Panc1 (cell line): ENCODE measurements around the gene FAP. TPM values are rescaled to one million over a fixed set of nuclear protein-coding genes. Genes with fewer than 3 reads are reported as not detected.

Experiments
- ATAC-seq: fragments of 200-7000 bp; cut with Tn5 transposase; 2 replicates; pipeline ENCODE4 v1.9.1; 2020; ENCODE audit warnings: mild to moderate bottlenecking, moderate library complexity
- BruUV-seq: library from RNA; stranded (reverse); fragments of 400-500 nt; replicated peaks from 2 replicates; lab custom pipeline; 2021; lab: Mats Ljungman, UMichigan
- CTCF ChIA-PET: fragments of 300-600 bp; sonication (Branson Sonifier 250); formaldehyde crosslinking; loops from one replicate; lab custom pipeline; 2022; ENCODE audit warnings: antibody characterized with exemption; lab: Charles Lee
- POLR2A ChIA-PET: fragments of 300-600 bp; sonication (Branson Sonifier 250); formaldehyde crosslinking; loops from one replicate; lab custom pipeline; 2022; ENCODE audit warnings: antibody characterized with exemption; lab: Charles Lee
- DNase-seq: peaks from one replicate; pipeline ENCODE4 v3.0.0-alpha.2; 2010; ENCODE audit warnings: low read depth, low spot score
- H3K27ac ChIP-seq: 2 replicates; pipeline ENCODE4 v1.5.1; 2011; ENCODE audit warnings: mild to moderate bottlenecking, low read length, inconsistent platforms
- H3K27me3 ChIP-seq: fragments of 200-500 bp; sonication (Bioruptor generic); 2 replicates; pipeline ENCODE4 v1.6.0; 2014; ENCODE audit warnings: low read length, inconsistent platforms; ENCODE audit not compliant: control insufficient read depth, insufficient read depth
- H3K36me3 ChIP-seq: fragments of 200-500 bp; sonication (Bioruptor generic); 2 replicates; pipeline ENCODE4 v1.5.1; 2014; ENCODE audit warnings: inconsistent platforms, mild to moderate bottlenecking, low read length, moderate library complexity; ENCODE audit not compliant: control insufficient read depth, insufficient read depth
- H3K4me1 ChIP-seq: 2 replicates; pipeline ENCODE4 v1.5.1; 2011; ENCODE audit warnings: inconsistent platforms, mild to moderate bottlenecking, low read length, moderate library complexity; ENCODE audit not compliant: control insufficient read depth, insufficient read depth
- H3K4me3 ChIP-seq, 2 experiments: 2 replicates each; pipeline ENCODE4 v1.5.1; 2011 to 2012; ENCODE audit warnings: low read depth in 2 of 2, low read length in 2 of 2, mild to moderate bottlenecking in 2 of 2, inconsistent platforms in 1 of 2, moderate library complexity in 1 of 2
- H3K9me3 ChIP-seq: fragments of 200-500 bp; sonication (Bioruptor generic); 2 replicates; pipeline ENCODE4 v1.5.1; 2014; ENCODE audit warnings: low read depth, mild to moderate bottlenecking, inconsistent platforms, low read length, moderate library complexity; ENCODE audit not compliant: control insufficient read depth, insufficient read depth
- CTCF ChIP-seq: fragments of 450-650 bp; IDR thresholded peaks from 2 replicates; pipeline ENCODE4 v1.5.1; 2017; ENCODE audit warnings: mild to moderate bottlenecking
- POLR2AphosphoS5 ChIP-seq: IDR thresholded peaks from 2 replicates; pipeline ENCODE4 v1.6.1; 2012; ENCODE audit warnings: mild to moderate bottlenecking, low read depth, low read length, moderate library complexity
- REST ChIP-seq, 2 experiments: IDR thresholded peaks; 2 replicates each; pipeline ENCODE4 v1.6.1; 2011 to 2012; ENCODE audit warnings: low read depth in 2 of 2, control low read depth in 1 of 2, low read length in 1 of 2, mild to moderate bottlenecking in 1 of 2, moderate library complexity in 1 of 2; ENCODE audit not compliant: insufficient read depth in 1 of 2
- SIN3A ChIP-seq: IDR thresholded peaks from 2 replicates; pipeline ENCODE4 v1.6.1; 2012; ENCODE audit warnings: low read depth, mild to moderate bottlenecking, low read length, moderate library complexity, borderline replicate concordance; ENCODE audit not compliant: insufficient read depth
- TCF7L2 ChIP-seq: IDR thresholded peaks from 2 replicates; pipeline ENCODE4 v1.6.1; 2011; ENCODE audit warnings: mild to moderate bottlenecking, low read depth, low read length, inconsistent platforms
- in situ Hi-C: cut with HindIII; loops from 2 replicates; pipeline ENCODE4 v1.10.0; 2016; ENCODE audit warnings: low sequenced_read_pairs, low pct_unique_long_range_greater_than_20kb
- intact Hi-C: fragments of 100-400 bp; cut with micrococcal nuclease; formaldehyde crosslinking; loops from one replicate; pipeline ENCODE4 v1.10.0; 2022; ENCODE audit not compliant: unreplicated experiment
- total RNA-seq: library from RNA; stranded (reverse); gene quantifications from one replicate; pipeline ENCODE4 v1.2.1, GENCODE V29; 2021; ENCODE audit not compliant: unreplicated experiment

FAP gene
- total RNA-seq, 1 experiment from 2014 or later = not detected

GRCh38 chr2:162241571-162241970 is 1.7 kb downstream of the FAP start:
- Histone ChIP-seq H3K9me3 (no peaks in the 10 kb centered on the region), H3K27ac (no peak overlapping the region), H3K4me1 (no peaks in the 10 kb centered on the region), H3K27me3 (no peaks in the 10 kb centered on the region), H3K4me3 (peak overlapping the region in 1 of 2 experiments; percentile 30; a peak in 1 of 4 replicates), H3K36me3 (no peaks in the 10 kb centered on the region)
- CTCF ChIA-PET = no interaction called here
- BruUV-seq = no TSS peak
- no peak for ATAC-seq
- POLR2A ChIA-PET = no interaction called here
- no peak for TF ChIP-seq SIN3A
- TF ChIP-seq CTCF = no peak
- TF ChIP-seq POLR2AphosphoS5 = no peak
- no peak for TF ChIP-seq REST (IDR thresholded peaks at IDR 0.05; ENCODE audit: insufficient read depth in 1 of 2, low read depth in 2 of 2, low read length in 1 of 2)
- no peak for TF ChIP-seq TCF7L2
- intact Hi-C loops (no loop called here), in situ Hi-C loops (no loop called here)
- no peak for DNase-seq

- in situ Hi-C loops = no loop called here
- H3K27me3 ChIP-seq = no peaks in the 10 kb centered on the region
- TF ChIP-seq TCF7L2 (no peak), CTCF (no peak), REST (IDR thresholded peaks at IDR 0.05; ENCODE audit: insufficient read depth in 1 of 2, low read depth in 2 of 2, low read length in 1 of 2) (no peak), SIN3A (no peak), POLR2AphosphoS5 (no peak)
These were observed 8.4 kb downstream of the FAP start for GRCh38 chr2:162234620-162235462.

More at GRCh38 chr2:162234620-162235462, 8.4 kb downstream of the FAP start:
- Histone ChIP-seq H3K9me3 (no peaks in the 10 kb centered on the region), H3K27ac (no peak overlapping the region), H3K36me3 (no peaks in the 10 kb centered on the region), H3K4me1 (no peaks in the 10 kb centered on the region), H3K4me3 (no peak overlapping the region)
- DNase-seq (no peak), ATAC-seq (no peak)
- CTCF ChIA-PET = no interaction called here
- no TSS peak for BruUV-seq
- POLR2A ChIA-PET = no interaction called here
- intact Hi-C loops = no loop called here
